Psoas muscle (tissue), 8 donors: ENCODE data around the gene SMYD2. TPM values are rescaled to one million over a fixed set of nuclear protein-coding genes. Genes with fewer than 3 reads are reported as not detected.

ENCODE experiments used
- ATAC-seq, 4 donors: fragments of 200-7000 bp; cut with Tn5 transposase; one replicate each; pipeline ENCODE4 v1.9.1; 2020; ENCODE audit warnings: moderate library complexity in 3 of 4, mild to moderate bottlenecking in 2 of 4
- DNase-seq, 2 donors: peaks; one replicate each; pipeline ENCODE4 v3.0.0-alpha.2; 2020
- H3K27ac ChIP-seq: fragments of 200-600 bp; one replicate; pipeline ENCODE4 v1.8.0; 2022
- H3K27me3 ChIP-seq, 3 donors: fragments of 200-600 bp in 1 of 3; one replicate each; pipeline versions ENCODE4 v1.6.1 to v1.8.0; 2013 to 2022; ENCODE audit warnings: low read length in 2 of 3, mild to moderate bottlenecking in 2 of 3, moderate library complexity in 1 of 3; ENCODE audit not compliant: insufficient read depth in 3 of 3
- H3K36me3 ChIP-seq, 2 donors: fragments of 200-600 bp in 1 of 2; one replicate each; pipeline versions ENCODE4 v1.6.1 to v1.8.0; 2013 to 2022; ENCODE audit warnings: low read depth in 1 of 2, mild to moderate bottlenecking in 1 of 2, moderate library complexity in 1 of 2; ENCODE audit not compliant: insufficient read depth in 1 of 2
- H3K4me1 ChIP-seq: fragments of 200-600 bp; one replicate; pipeline ENCODE4 v1.8.0; 2022
- H3K4me3 ChIP-seq: fragments of 200-600 bp; one replicate; pipeline ENCODE4 v1.8.0; 2022; ENCODE audit warnings: mild to moderate bottlenecking
- H3K9me3 ChIP-seq: fragments of 200-600 bp; one replicate; pipeline ENCODE4 v1.8.0; 2022
- CTCF ChIP-seq: fragments of 200-600 bp; IDR thresholded peaks from one replicate; pipeline ENCODE4 v1.8.0; 2022; ENCODE audit warnings: antibody characterized with exemption
- WGBS, 3 donors: extraction: QIAGEN DNeasy Blood & Tissue Kit; methylation state at CpG; one replicate each; pipeline versions ENCODE4 v1.1.6 to v1.1.7; 2013; 5-methylcytosine and 5-hydroxymethylcytosine counted together
- intact Hi-C, 2 donors: fragments of 100-400 bp; cut with DNase I; formaldehyde crosslinking; loops; one replicate each; pipeline versions ENCODE4 v1.11.0 to v1.14.2; 2022
- polyA plus RNA-seq, 3 donors: library from polyadenylated mRNA; stranded (reverse); fragments of 200-250 nt; gene quantifications; one replicate each; pipeline ENCODE4 v1.2.3, GENCODE V29; 2013
- total RNA-seq, 4 donors: library from RNA; stranded (reverse); fragmentation: NEBNext Ultra II Directional in 2 of 4; extraction: Animal tissue kit (Norgen Biotek cat#: 25700) in 2 of 4; gene quantifications; one replicate each; pipeline versions ENCODE4 v1.2.1 to v1.2.4, GENCODE V29; 2021 to 2023
- donor health status: healthy with polysubstance abuse.
- donor health status: DM: no; HTN: no; CAD: no; lungs with moderate emphysema.
- donor health status: Bipolar disorder and iron deficiency.
- donor health status: healthy.
- donor health status: DM: yes; HTN: yes; CAD: no.
- donor health status: DM: no; HTN: no; CAD: no.
- donor health status: DM: no; HTN: no; CAD: no.
- donor health status: DM: yes; HTN: yes; CAD: no.

SMYD2 gene
- total and polyA plus RNA-seq, 7 donors = 15.6 to 75.3 (median 46.9) TPM

- no peaks in the 10 kb centered on the region for H3K27me3 ChIP-seq
- no peak overlapping the region for H3K27ac ChIP-seq
- no peak overlapping the region for H3K4me3 ChIP-seq
- intact Hi-C loops = no loop called here
- TF ChIP-seq CTCF = no peak
- peaks cover 5 to 49% of the 10 kb centered on the region in 2 donors for H3K36me3 ChIP-seq
- ATAC-seq (peak; percentile 34 to 89 (median 78)), DNase-seq (peak in 1 of 2 donors; percentile 60)
- peaks cover 6% of the 10 kb centered on the region for H3K4me1 ChIP-seq
- 82 to 93% (median 92%) methylated on average over 4 of the region's 4 CpGs for WGBS, 3 donors
- no peaks in the 10 kb centered on the region for H3K9me3 ChIP-seq
These were observed 71.9 kb downstream of the SMYD2 start for GRCh38 chr1:214352838-214353237.

- intact Hi-C loops = no loop called here
- Histone ChIP-seq H3K9me3 (no peaks in the 10 kb centered on the region), H3K4me1 (peaks cover 6% of the 10 kb centered on the region), H3K36me3 (peaks cover 5 to 61% of the 10 kb centered on the region in 2 donors), H3K27ac (no peak overlapping the region), H3K4me3 (no peak overlapping the region), H3K27me3 (no peaks in the 10 kb centered on the region)
- WGBS, 3 donors = 66 to 72% (median 70%) methylated on average over 4 of the region's 4 CpGs
- ATAC-seq = no peak
- no peak for TF ChIP-seq CTCF
- no peak for DNase-seq
These were observed 73.6 kb downstream of the SMYD2 start for GRCh38 chr1:214354440-214355148.

- intact Hi-C loops = loop anchor here (5.0 to 10.0 kb wide), 2 partner anchors 192 to 195 kb away; partner anchors contain the start of gene PTPN14 (in 2 of the 2)
- DNase-seq (no peak), ATAC-seq (no peak)
- Histone ChIP-seq H3K27ac (no peak overlapping the region), H3K27me3 (no peaks in the 10 kb centered on the region), H3K9me3 (no peaks in the 10 kb centered on the region), H3K4me3 (no peak overlapping the region), H3K36me3 (peaks cover 7 to 70% of the 10 kb centered on the region in 2 donors), H3K4me1 (peaks cover 27% of the 10 kb centered on the region)
- 90 to 91% (median 90%) methylated on average over 5 of the region's 5 CpGs for WGBS, 3 donors
- no peak for TF ChIP-seq CTCF
These were observed 79.2 kb downstream of the SMYD2 start for GRCh38 chr1:214360116-214360515.

GRCh38 chr1:214360525-214361164 lies 79.7 kb downstream of the SMYD2 start:
- H3K4me3 ChIP-seq = no peak overlapping the region
- intact Hi-C loops = loop anchor here (5.0 to 10.0 kb wide), 2 partner anchors 192 to 194 kb away; partner anchors contain the start of gene PTPN14 (in 2 of the 2)
- H3K4me1 ChIP-seq = peaks cover 27% of the 10 kb centered on the region
- no peak for DNase-seq
- TF ChIP-seq CTCF = no peak
- WGBS, 3 donors = 82 to 86% (median 85%) methylated on average over 3 of the region's 3 CpGs
- H3K9me3 ChIP-seq = no peaks in the 10 kb centered on the region
- no peak for ATAC-seq
- peak overlapping the region; percentile 87 for H3K27ac ChIP-seq
- peaks cover 7 to 68% of the 10 kb centered on the region in 2 donors for H3K36me3 ChIP-seq
- H3K27me3 ChIP-seq = no peaks in the 10 kb centered on the region
